ENCODE data around the gene TMC5. TPM values are rescaled to one million over a fixed set of nuclear protein-coding genes. Genes with fewer than 3 reads are reported as not detected.

The TMC5 gene
- total and polyA plus RNA-seq, 4 donors: 0.50 to 1.2 (median 0.83) TPM

- Histone ChIP-seq H3K27ac (ENCODE audit: low read depth in 1 of 2, low read length in 2 of 2) (no peak overlapping the region), H3K4me1 (ENCODE audit: control insufficient read depth in 4 of 4, insufficient read depth in 4 of 4, low read length in 3 of 4) (no peaks in the 10 kb centered on the region), H3K9me3 (ENCODE audit: control insufficient read depth in 4 of 4, low read length in 3 of 4) (peaks cover 0 to 8% (median 3%) of the 10 kb centered on the region in 4 donors), H3K36me3 (ENCODE audit: control insufficient read depth in 4 of 4, insufficient read depth in 3 of 4, low read depth in 1 of 4, low read length in 3 of 4) (no peaks in the 10 kb centered on the region), H3K4me3 (ENCODE audit: low read depth in 1 of 3, low read length in 3 of 3) (no peak overlapping the region), H3K9ac (ENCODE audit: low read depth in 1 of 2, low read length in 2 of 2) (no peak overlapping the region), H3K27me3 (ENCODE audit: control insufficient read depth in 4 of 4, insufficient read depth in 4 of 4, low read length in 3 of 4) (no peaks in the 10 kb centered on the region)
- 96% methylated on average over 5 of the region's 5 CpGs for WGBS
- no peak for DNase-seq (ENCODE audit: low spot score)
- TF ChIP-seq FOXA2 (IDR thresholded peaks at IDR 0.05): no peak
- no peak for TF ChIP-seq HNF4G (IDR thresholded peaks at IDR 0.05)
- no peak for TF ChIP-seq NR2F2 (IDR thresholded peaks at IDR 0.05)
- TF ChIP-seq GABPA (IDR thresholded peaks at IDR 0.05 in 1 of 2, conservative IDR thresholded peaks at IDR 0.05 in 1 of 2): no peak
- TF ChIP-seq RXRA (IDR thresholded peaks at IDR 0.05): no peak
- no peak for TF ChIP-seq HNF4A (conservative IDR thresholded peaks at IDR 0.05)
- no peak for TF ChIP-seq FOXA1 (IDR thresholded peaks at IDR 0.05)
- TF ChIP-seq SP1 (IDR thresholded peaks at IDR 0.05): no peak
These were observed 29.2 kb downstream of the TMC5 start for GRCh38 chr16:19446886-19447285.

- no peaks in the 10 kb centered on the region for H3K27me3 ChIP-seq (ENCODE audit: control insufficient read depth in 4 of 4, insufficient read depth in 4 of 4, low read length in 3 of 4)
- peaks cover 0 to 8% (median 2%) of the 10 kb centered on the region in 4 donors for H3K9me3 ChIP-seq (ENCODE audit: control insufficient read depth in 4 of 4, low read length in 3 of 4)
- H3K36me3 ChIP-seq (ENCODE audit: control insufficient read depth in 4 of 4, insufficient read depth in 3 of 4, low read depth in 1 of 4, low read length in 3 of 4): no peaks in the 10 kb centered on the region
- H3K4me1 ChIP-seq (ENCODE audit: control insufficient read depth in 4 of 4, insufficient read depth in 4 of 4, low read length in 3 of 4): no peaks in the 10 kb centered on the region
- DNase-seq (ENCODE audit: low spot score): no peak
- no peak overlapping the region for H3K27ac ChIP-seq (ENCODE audit: low read depth in 1 of 2, low read length in 2 of 2)
- WGBS: 83% methylated on average over 3 of the region's 3 CpGs
- H3K9ac ChIP-seq (ENCODE audit: low read depth in 1 of 2, low read length in 2 of 2): no peak overlapping the region
- no peak for TF ChIP-seq JUND (IDR thresholded peaks at IDR 0.05)
- TF ChIP-seq HNF4G (IDR thresholded peaks at IDR 0.05): no peak
- no peak for TF ChIP-seq ZBTB33 (IDR thresholded peaks at IDR 0.05)
- TF ChIP-seq REST (IDR thresholded peaks at IDR 0.05): no peak
- TF ChIP-seq GABPA (IDR thresholded peaks at IDR 0.05 in 1 of 2, conservative IDR thresholded peaks at IDR 0.05 in 1 of 2): no peak
- TF ChIP-seq FOXA2 (IDR thresholded peaks at IDR 0.05): no peak
- no peak for TF ChIP-seq TAF1 (conservative IDR thresholded peaks at IDR 0.05)
- TF ChIP-seq HNF4A (conservative IDR thresholded peaks at IDR 0.05): no peak
- no peak for TF ChIP-seq SP1 (IDR thresholded peaks at IDR 0.05)
- TF ChIP-seq FOXA1 (IDR thresholded peaks at IDR 0.05): no peak
- no peak for TF ChIP-seq ATF3 (IDR thresholded peaks at IDR 0.05)
- no peak for TF ChIP-seq CTCF (IDR thresholded peaks at IDR 0.05; ENCODE audit: low read depth, low read length, missing input control)
- TF ChIP-seq EGR1 (IDR thresholded peaks at IDR 0.05; ENCODE audit: low read depth in 2 of 2): no peak
- TF ChIP-seq NR2F2 (IDR thresholded peaks at IDR 0.05): no peak
- no peak for TF ChIP-seq RXRA (IDR thresholded peaks at IDR 0.05)
- no peak for TF ChIP-seq RAD21 (IDR thresholded peaks at IDR 0.05)
- no peak for TF ChIP-seq MAX (IDR thresholded peaks at IDR 0.05)
- no peak overlapping the region for H3K4me3 ChIP-seq (ENCODE audit: low read depth in 1 of 3, low read length in 3 of 3)
These were observed 32.5 kb downstream of the TMC5 start for GRCh38 chr16:19450186-19450585.

Measured in liver (tissue), 9 donors.